Stomach (tissue), 4 donors: ENCODE data around the gene IER5L.

Experiments used
- POLR2AphosphoS5 ChIP-seq, 3 donors: sonication (generic); formaldehyde crosslinking; IDR thresholded peaks; one replicate each; pipeline ENCODE4 v1.6.1; 2016; ENCODE audit warnings: antibody characterized with exemption in 3 of 3
- TF ChIP-seq, protein P1 (sequence below), 7 experiments: fragments of 450-650 bp in 4 of 7; fragments of 200-600 bp in 3 of 7; sonication (generic) in 3 of 7; IDR thresholded peaks; one replicate each; pipeline ENCODE4 v1.5.1; 2016 to 2019; ENCODE audit warnings: antibody characterized with exemption in 7 of 7, control low read depth in 2 of 7, mild to moderate bottlenecking in 1 of 7

DNA sequence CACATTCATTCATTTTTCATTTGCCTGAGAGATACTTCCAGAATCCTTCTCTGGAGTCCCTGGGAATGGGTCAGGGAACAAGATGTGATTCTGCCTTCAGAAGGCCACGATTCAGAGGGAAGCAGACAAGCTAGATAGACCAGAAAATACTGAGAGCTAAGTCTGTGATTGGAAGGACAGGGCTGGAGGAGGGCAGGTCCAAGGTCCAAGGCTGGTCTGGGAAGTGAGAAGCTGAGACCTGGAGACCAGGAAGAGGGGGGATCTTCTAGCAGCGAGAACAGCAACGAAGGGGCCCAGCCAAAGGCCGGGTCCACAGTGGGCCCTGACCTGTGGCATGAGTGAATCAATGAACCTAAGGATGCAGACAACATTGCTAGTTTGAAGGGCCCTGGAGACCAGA lies 4.1 kb upstream of the IER5L start:
- TF ChIP-seq, protein P1, sequence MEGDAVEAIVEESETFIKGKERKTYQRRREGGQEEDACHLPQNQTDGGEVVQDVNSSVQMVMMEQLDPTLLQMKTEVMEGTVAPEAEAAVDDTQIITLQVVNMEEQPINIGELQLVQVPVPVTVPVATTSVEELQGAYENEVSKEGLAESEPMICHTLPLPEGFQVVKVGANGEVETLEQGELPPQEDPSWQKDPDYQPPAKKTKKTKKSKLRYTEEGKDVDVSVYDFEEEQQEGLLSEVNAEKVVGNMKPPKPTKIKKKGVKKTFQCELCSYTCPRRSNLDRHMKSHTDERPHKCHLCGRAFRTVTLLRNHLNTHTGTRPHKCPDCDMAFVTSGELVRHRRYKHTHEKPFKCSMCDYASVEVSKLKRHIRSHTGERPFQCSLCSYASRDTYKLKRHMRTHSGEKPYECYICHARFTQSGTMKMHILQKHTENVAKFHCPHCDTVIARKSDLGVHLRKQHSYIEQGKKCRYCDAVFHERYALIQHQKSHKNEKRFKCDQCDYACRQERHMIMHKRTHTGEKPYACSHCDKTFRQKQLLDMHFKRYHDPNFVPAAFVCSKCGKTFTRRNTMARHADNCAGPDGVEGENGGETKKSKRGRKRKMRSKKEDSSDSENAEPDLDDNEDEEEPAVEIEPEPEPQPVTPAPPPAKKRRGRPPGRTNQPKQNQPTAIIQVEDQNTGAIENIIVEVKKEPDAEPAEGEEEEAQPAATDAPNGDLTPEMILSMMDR (IDR thresholded peaks at IDR 0.05), result no peak
- no peak for TF ChIP-seq POLR2AphosphoS5 (IDR thresholded peaks at IDR 0.05)
